ENCODE results near the gene C1QTNF7. TPM values are rescaled to one million over a fixed set of nuclear protein-coding genes. Genes with fewer than 3 reads are reported as not detected.

Gene C1QTNF7
- total RNA-seq, 1 donor from 2014 or later, result 1.8 TPM

Other genes starting within 250 kb of the C1QTNF7 start
- gene CC2D2A, start 41.8 kb downstream of the C1QTNF7 start, total RNA-seq, result 14.3 TPM
- 124 TPM for gene FBXL5, start 227.3 kb downstream of the C1QTNF7 start, total RNA-seq